MM.1S (cell line): Measurements from ENCODE around the gene SARS2.

ENCODE experiments used
- CTCF ChIP-seq: fragments of 300-600 bp; sonication (generic); IDR thresholded peaks from 2 replicates; pipeline ENCODE4 v1.5.1; 2016; ENCODE audit warnings: antibody characterized with exemption, low read length, mixed read lengths
- EZH2 ChIP-seq: fragments of 300-600 bp; sonication (generic); optimal IDR thresholded peaks from 2 replicates; pipeline ENCODE3; 2017; ENCODE audit warnings: low read depth, mild to moderate bottlenecking, antibody characterized with exemption, low read length, mixed read lengths
- EZH2phosphoT487 ChIP-seq: fragments of 300-600 bp; sonication (generic); IDR thresholded peaks from 2 replicates; pipeline ENCODE4 v1.6.1; 2018; ENCODE audit warnings: antibody characterized with exemption, low read length

- no peak for TF ChIP-seq CTCF
- no peak for TF ChIP-seq EZH2
- no peak for TF ChIP-seq EZH2phosphoT487
These were observed 38.8 kb downstream of the SARS2 start for GRCh38 chr19:38891771-38892170.
